ENCODE measurements around the gene KCNF1.

The KCNF1 gene

GRCh38 chr2:10940596-10940995 is 28.9 kb downstream of the KCNF1 start:
- no peak overlapping the region for H3K4me3 ChIP-seq (ENCODE audit: low read length)
- no peaks in the 10 kb centered on the region for H3K36me3 ChIP-seq (ENCODE audit: insufficient read depth, low read depth, low read length)
- no peak overlapping the region for H3K27ac ChIP-seq (ENCODE audit: low read length)
- H3K4me1 ChIP-seq (ENCODE audit: insufficient read depth, low read length): no peaks in the 10 kb centered on the region
- H3K9ac ChIP-seq (ENCODE audit: low read depth, low read length): no peak overlapping the region
- no peaks in the 10 kb centered on the region for H3K27me3 ChIP-seq (ENCODE audit: insufficient read depth, low read length)
- peaks cover 17% of the 10 kb centered on the region for H3K9me3 ChIP-seq (ENCODE audit: insufficient read depth, low read depth, low read length)

GRCh38 chr2:10941383-10941782 is 29.6 kb downstream of the KCNF1 start:
- H3K36me3 ChIP-seq (ENCODE audit: insufficient read depth, low read depth, low read length): no peaks in the 10 kb centered on the region
- H3K4me1 ChIP-seq (ENCODE audit: insufficient read depth, low read length): no peaks in the 10 kb centered on the region
- H3K27ac ChIP-seq (ENCODE audit: low read length): no peak overlapping the region
- H3K9ac ChIP-seq (ENCODE audit: low read depth, low read length): no peak overlapping the region
- no peaks in the 10 kb centered on the region for H3K27me3 ChIP-seq (ENCODE audit: insufficient read depth, low read length)
- peaks cover 17% of the 10 kb centered on the region for H3K9me3 ChIP-seq (ENCODE audit: insufficient read depth, low read depth, low read length)
- no peak overlapping the region for H3K4me3 ChIP-seq (ENCODE audit: low read length)

GRCh38 chr2:10944799-10945198 is 33.1 kb downstream of the KCNF1 start:
- Histone ChIP-seq H3K36me3 (ENCODE audit: insufficient read depth, low read depth, low read length) (no peaks in the 10 kb centered on the region), H3K27me3 (ENCODE audit: insufficient read depth, low read length) (no peaks in the 10 kb centered on the region)

GRCh38 chr2:10946394-10946793 is 34.7 kb downstream of the KCNF1 start:
- Histone ChIP-seq H3K9ac (ENCODE audit: low read depth, low read length) (no peak overlapping the region), H3K4me1 (ENCODE audit: insufficient read depth, low read length) (no peaks in the 10 kb centered on the region), H3K36me3 (ENCODE audit: insufficient read depth, low read depth, low read length) (no peaks in the 10 kb centered on the region), H3K9me3 (ENCODE audit: insufficient read depth, low read depth, low read length) (no peaks in the 10 kb centered on the region), H3K27me3 (ENCODE audit: insufficient read depth, low read length) (no peaks in the 10 kb centered on the region), H3K4me3 (ENCODE audit: low read length) (no peak overlapping the region), H3K27ac (ENCODE audit: low read length) (no peak overlapping the region)

More at GRCh38 chr2:10944799-10945198, 33.1 kb downstream of the KCNF1 start:
- Histone ChIP-seq H3K4me1 (ENCODE audit: insufficient read depth, low read length) (no peaks in the 10 kb centered on the region), H3K4me3 (ENCODE audit: low read length) (no peak overlapping the region), H3K9me3 (ENCODE audit: insufficient read depth, low read depth, low read length) (no peaks in the 10 kb centered on the region), H3K9ac (ENCODE audit: low read depth, low read length) (no peak overlapping the region), H3K27ac (ENCODE audit: low read length) (no peak overlapping the region)

DNA sequence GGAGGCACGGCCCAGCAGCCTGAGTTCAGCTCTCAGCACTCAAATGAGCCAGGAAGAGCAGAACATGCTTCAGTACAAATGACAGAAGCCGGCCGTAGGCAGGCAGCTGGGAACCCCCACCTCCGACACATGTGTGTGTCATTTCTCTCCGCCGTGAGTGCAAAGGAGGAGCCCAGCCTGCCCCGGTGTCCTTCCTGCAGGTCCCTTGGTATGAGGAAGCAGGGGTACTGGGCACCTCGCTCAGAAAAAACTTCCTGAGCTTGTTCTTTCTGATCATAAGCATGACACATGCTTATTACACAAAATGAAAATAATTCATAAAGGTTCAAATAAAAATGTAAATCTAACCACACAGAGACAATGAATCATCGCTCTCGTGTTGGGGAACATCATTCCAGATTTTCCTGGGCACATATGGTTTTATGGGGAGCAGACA is 35.3 kb downstream of the KCNF1 start:
- H3K36me3 ChIP-seq (ENCODE audit: insufficient read depth, low read depth, low read length): no peaks in the 10 kb centered on the region
- no peak overlapping the region for H3K9ac ChIP-seq (ENCODE audit: low read depth, low read length)
- H3K27ac ChIP-seq (ENCODE audit: low read length): no peak overlapping the region
- H3K9me3 ChIP-seq (ENCODE audit: insufficient read depth, low read depth, low read length): no peaks in the 10 kb centered on the region
- H3K4me3 ChIP-seq (ENCODE audit: low read length): no peak overlapping the region
- no peaks in the 10 kb centered on the region for H3K27me3 ChIP-seq (ENCODE audit: insufficient read depth, low read length)
- no peaks in the 10 kb centered on the region for H3K4me1 ChIP-seq (ENCODE audit: insufficient read depth, low read length)

DNA sequence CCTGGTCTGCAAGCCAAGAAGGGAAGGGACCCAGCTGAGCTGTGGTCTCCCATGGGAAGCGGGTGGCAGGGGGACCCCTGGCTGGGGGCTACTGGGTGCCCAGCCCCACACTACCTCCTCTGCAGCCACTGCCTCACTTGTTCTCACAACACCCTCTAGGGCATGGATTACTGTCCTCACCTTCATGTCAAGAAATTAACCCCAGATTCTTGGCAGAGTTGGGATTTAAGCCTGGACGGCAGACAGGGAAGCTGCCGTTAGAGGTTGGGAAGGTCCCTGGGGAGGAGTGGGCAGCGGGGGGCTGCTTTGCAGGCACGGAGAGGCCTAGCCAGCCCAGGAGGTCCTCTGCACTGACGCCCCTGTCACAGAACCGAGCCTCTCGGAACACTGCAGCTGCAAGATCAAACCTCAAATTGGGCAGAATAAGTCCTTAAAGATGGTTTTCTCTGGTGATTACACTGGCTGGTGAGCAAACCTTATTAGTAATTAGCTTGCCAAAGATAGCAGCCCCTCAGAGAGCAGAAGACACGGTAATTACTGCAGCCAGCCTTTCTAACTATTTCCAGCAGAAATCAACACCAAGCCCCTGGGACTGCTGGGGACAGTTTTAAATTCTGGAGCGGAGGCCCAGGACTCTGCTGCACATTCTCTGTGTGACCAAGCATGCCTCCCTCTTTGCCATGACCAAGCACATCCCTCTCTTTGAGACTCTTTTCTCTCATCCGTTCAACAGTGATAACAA is 35.9 kb downstream of the KCNF1 start:
- H3K36me3 ChIP-seq (ENCODE audit: insufficient read depth, low read depth, low read length): no peaks in the 10 kb centered on the region
- no peak overlapping the region for H3K9ac ChIP-seq (ENCODE audit: low read depth, low read length)
- no peak overlapping the region for H3K4me3 ChIP-seq (ENCODE audit: low read length)
- no peaks in the 10 kb centered on the region for H3K9me3 ChIP-seq (ENCODE audit: insufficient read depth, low read depth, low read length)
- H3K27ac ChIP-seq (ENCODE audit: low read length): no peak overlapping the region
- no peaks in the 10 kb centered on the region for H3K27me3 ChIP-seq (ENCODE audit: insufficient read depth, low read length)
- no peaks in the 10 kb centered on the region for H3K4me1 ChIP-seq (ENCODE audit: insufficient read depth, low read length)

- no peak overlapping the region for H3K4me3 ChIP-seq (ENCODE audit: low read length)
- H3K27me3 ChIP-seq (ENCODE audit: insufficient read depth, low read length): no peaks in the 10 kb centered on the region
- H3K9me3 ChIP-seq (ENCODE audit: insufficient read depth, low read depth, low read length): no peaks in the 10 kb centered on the region
- H3K9ac ChIP-seq (ENCODE audit: low read depth, low read length): no peak overlapping the region
- no peaks in the 10 kb centered on the region for H3K4me1 ChIP-seq (ENCODE audit: insufficient read depth, low read length)
- no peak overlapping the region for H3K27ac ChIP-seq (ENCODE audit: low read length)
- no peaks in the 10 kb centered on the region for H3K36me3 ChIP-seq (ENCODE audit: insufficient read depth, low read depth, low read length)
These were observed 36.4 kb downstream of the KCNF1 start for GRCh38 chr2:10948188-10948564.

DNA sequence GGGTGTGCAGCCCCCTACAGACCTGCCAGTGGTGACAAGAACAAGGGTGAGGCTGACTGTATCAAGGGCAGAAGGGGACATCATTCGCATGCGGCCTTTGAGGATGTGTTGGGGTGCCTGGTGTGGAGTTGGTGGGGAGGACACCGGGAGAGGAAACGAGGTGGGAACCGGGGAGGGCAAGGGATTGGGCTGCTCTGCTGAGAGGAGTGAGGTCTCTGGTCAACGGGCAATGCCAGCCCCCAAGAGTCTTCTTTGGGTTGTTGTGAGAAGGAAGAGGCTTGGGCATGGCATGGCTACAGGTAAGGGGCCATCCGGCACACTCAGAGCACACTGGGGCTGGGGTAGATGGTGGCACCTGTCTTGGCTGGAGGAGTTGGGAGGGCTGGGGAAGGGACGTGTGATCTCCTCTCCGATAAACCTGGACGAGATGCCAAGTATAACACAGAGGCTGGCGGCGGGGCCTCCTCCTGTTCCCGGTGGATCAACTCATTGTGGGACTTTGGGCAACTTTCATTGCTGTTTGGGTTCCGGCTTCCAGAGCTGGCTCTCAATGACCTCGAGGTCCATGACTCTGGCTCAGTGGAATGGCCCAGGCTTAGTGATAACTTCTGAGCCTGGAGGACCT is 37.0 kb downstream of the KCNF1 start:
- Histone ChIP-seq H3K4me1 (ENCODE audit: insufficient read depth, low read length) (no peaks in the 10 kb centered on the region), H3K36me3 (ENCODE audit: insufficient read depth, low read depth, low read length) (no peaks in the 10 kb centered on the region), H3K27me3 (ENCODE audit: insufficient read depth, low read length) (no peaks in the 10 kb centered on the region), H3K4me3 (ENCODE audit: low read length) (no peak overlapping the region), H3K9ac (ENCODE audit: low read depth, low read length) (no peak overlapping the region), H3K27ac (ENCODE audit: low read length) (no peak overlapping the region), H3K9me3 (ENCODE audit: insufficient read depth, low read depth, low read length) (no peaks in the 10 kb centered on the region)

DNA sequence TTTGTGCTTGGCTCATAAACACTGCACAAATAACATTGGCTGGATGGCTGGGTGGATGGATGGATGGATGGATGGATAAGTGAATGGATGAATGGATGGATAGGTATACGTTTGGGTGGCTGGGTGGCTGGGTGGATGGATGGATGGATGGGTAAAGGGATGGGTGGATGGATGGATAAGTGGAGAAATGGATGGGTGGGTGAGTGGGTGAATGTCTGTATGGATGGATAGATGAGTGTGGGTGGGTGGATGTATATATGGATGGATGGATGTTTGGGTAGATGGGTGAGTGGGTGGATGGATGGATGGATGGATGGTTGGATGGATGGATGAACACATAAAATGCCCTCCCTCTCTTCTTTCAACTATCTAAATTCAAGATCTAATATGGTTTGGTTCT is 38.1 kb downstream of the KCNF1 start:
- H3K27me3 ChIP-seq (ENCODE audit: insufficient read depth, low read length): no peaks in the 10 kb centered on the region
- H3K36me3 ChIP-seq (ENCODE audit: insufficient read depth, low read depth, low read length): no peaks in the 10 kb centered on the region
- H3K4me3 ChIP-seq (ENCODE audit: low read length): no peak overlapping the region
- no peaks in the 10 kb centered on the region for H3K9me3 ChIP-seq (ENCODE audit: insufficient read depth, low read depth, low read length)
- no peak overlapping the region for H3K27ac ChIP-seq (ENCODE audit: low read length)
- no peak overlapping the region for H3K9ac ChIP-seq (ENCODE audit: low read depth, low read length)
- H3K4me1 ChIP-seq (ENCODE audit: insufficient read depth, low read length): no peaks in the 10 kb centered on the region

GRCh38 chr2:10951558-10952414 is 40.1 kb downstream of the KCNF1 start:
- H3K27ac ChIP-seq (ENCODE audit: low read length): no peak overlapping the region

DNA sequence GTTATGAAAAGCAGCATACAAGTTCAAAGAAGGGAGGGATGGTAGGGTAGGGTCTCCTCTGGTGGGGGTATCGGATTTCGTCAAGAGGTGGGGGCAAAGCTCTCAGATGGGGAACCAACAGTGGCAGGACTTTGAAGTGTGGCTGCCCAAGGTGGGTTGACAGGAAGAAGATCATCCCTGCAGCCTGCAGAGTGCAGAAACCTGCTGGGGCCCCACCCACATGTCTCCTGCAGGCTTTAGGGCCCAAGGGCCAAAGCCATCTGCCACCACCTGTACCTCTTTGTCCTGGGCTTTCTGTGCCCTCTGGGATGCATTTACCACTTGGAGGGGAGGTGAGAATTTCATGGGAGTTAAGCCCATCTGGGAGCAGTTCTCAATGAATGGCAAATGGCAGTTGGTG is 42.7 kb downstream of the KCNF1 start:
- no peaks in the 10 kb centered on the region for H3K4me1 ChIP-seq (ENCODE audit: insufficient read depth, low read length)
- no peak overlapping the region for H3K4me3 ChIP-seq (ENCODE audit: low read length)
- H3K27me3 ChIP-seq (ENCODE audit: insufficient read depth, low read length): no peaks in the 10 kb centered on the region
- H3K9me3 ChIP-seq (ENCODE audit: insufficient read depth, low read depth, low read length): no peaks in the 10 kb centered on the region
- H3K9ac ChIP-seq (ENCODE audit: low read depth, low read length): no peak overlapping the region
- H3K27ac ChIP-seq (ENCODE audit: low read length): no peak overlapping the region
- H3K36me3 ChIP-seq (ENCODE audit: insufficient read depth, low read depth, low read length): no peaks in the 10 kb centered on the region

More at GRCh38 chr2:10951558-10952414, 40.1 kb downstream of the KCNF1 start:
- Histone ChIP-seq H3K9me3 (ENCODE audit: insufficient read depth, low read depth, low read length) (no peaks in the 10 kb centered on the region), H3K9ac (ENCODE audit: low read depth, low read length) (no peak overlapping the region), H3K27me3 (ENCODE audit: insufficient read depth, low read length) (no peaks in the 10 kb centered on the region), H3K36me3 (ENCODE audit: insufficient read depth, low read depth, low read length) (no peaks in the 10 kb centered on the region), H3K4me1 (ENCODE audit: insufficient read depth, low read length) (no peaks in the 10 kb centered on the region), H3K4me3 (ENCODE audit: low read length) (no peak overlapping the region)

Data from iPS-20b (cell line).